DLD1 (cell line): ENCODE data around the gene GNB5.

ENCODE experiments used
- in situ Hi-C: cut with HindIII; loops from 2 replicates; pipeline ENCODE4 v1.10.0; 2017; ENCODE audit warnings: low sequenced_read_pairs

The GNB5 gene

GRCh38 chr15:52071570-52071969, 119.6 kb downstream of the GNB5 start:
- in situ Hi-C loops: no loop called here

GRCh38 chr15:52069559-52069958, 121.6 kb downstream of the GNB5 start:
- in situ Hi-C loops: no loop called here

- in situ Hi-C loops: no loop called here
These were observed 123.1 kb downstream of the GNB5 start for GRCh38 chr15:52068004-52068615.

GRCh38 chr15:52067545-52067926, 123.7 kb downstream of the GNB5 start:
- in situ Hi-C loops: no loop called here

- in situ Hi-C loops: no loop called here
These were observed 124.2 kb downstream of the GNB5 start for GRCh38 chr15:52066842-52067544.
